Erythroblast (primary cell): ENCODE results near the gene ID2.

Experiments
- GATA1 ChIP-seq: IDR thresholded peaks from 2 replicates; pipeline ENCODE4 v1.6.1; 2011; ENCODE audit warnings: low read depth, mild to moderate bottlenecking, control low read depth, low read length, moderate library complexity
- POLR2A ChIP-seq: IDR thresholded peaks from 2 replicates; pipeline ENCODE4 v1.6.1; 2011; ENCODE audit warnings: mild to moderate bottlenecking, low read length

GRCh38 chr2:8704906-8705305 lies 23.1 kb downstream of the ID2 start:
- no peak for TF ChIP-seq POLR2A
- TF ChIP-seq GATA1: no peak
